ENCODE data around the gene PRR7.

GRCh38 chr5:177438468-177438867, 8.1 kb upstream of the PRR7 start:
- TF ChIP-seq CTCF (IDR thresholded peaks at IDR 0.05) (no peak), POLR2A (IDR thresholded peaks at IDR 0.05) (no peak)
